HG03565 (cell line): ENCODE results near the gene VWF.
"Not testable (repeated sequence)": the region's sequence is repeated elsewhere in the genome, so short reads cannot be mapped to it uniquely, and the experiment has no call there.

Experiments
- ATAC-seq: cut with Tn5 transposase; IDR thresholded peaks from one replicate; pipeline ENCODE4 v1.9.1; 2021; ENCODE audit warnings: mild to moderate bottlenecking, moderate library complexity; ENCODE audit not compliant: unreplicated experiment

The VWF gene

GRCh38 chr12:6010631-6011350 is 113.7 kb downstream of the VWF start:
- not testable (repeated sequence) for ATAC-seq

- ATAC-seq: no peak
These were observed 127.2 kb downstream of the VWF start for GRCh38 chr12:5997260-5997659.

- no peak for ATAC-seq
These were observed 128.0 kb downstream of the VWF start for GRCh38 chr12:5996459-5996858.

- ATAC-seq: no peak
These were observed 134.8 kb downstream of the VWF start for GRCh38 chr12:5989621-5990020.

- no peak for ATAC-seq
These were observed 135.8 kb downstream of the VWF start for GRCh38 chr12:5988659-5989116.

- no peak for ATAC-seq
These were observed 136.4 kb downstream of the VWF start for GRCh38 chr12:5988088-5988487.

GRCh38 chr12:5987573-5987972 is 136.9 kb downstream of the VWF start:
- ATAC-seq: no peak

GRCh38 chr12:5985471-5985870 is 139.0 kb downstream of the VWF start:
- ATAC-seq: no peak

- no peak for ATAC-seq
These were observed 139.6 kb downstream of the VWF start for GRCh38 chr12:5984873-5985272.

GRCh38 chr12:5982106-5982505 is 142.4 kb downstream of the VWF start:
- ATAC-seq: no peak

GRCh38 chr12:5977556-5977955 is 146.9 kb downstream of the VWF start:
- ATAC-seq: no peak

GRCh38 chr12:5976711-5977110 is 147.8 kb downstream of the VWF start:
- no peak for ATAC-seq

- no peak for ATAC-seq
These were observed 148.3 kb downstream of the VWF start for GRCh38 chr12:5976196-5976595.

GRCh38 chr12:5973461-5974115 is 150.9 kb downstream of the VWF start:
- no peak for ATAC-seq

- ATAC-seq: no peak
These were observed 152.1 kb downstream of the VWF start for GRCh38 chr12:5972387-5972786.

GRCh38 chr12:5971194-5971850 is 153.1 kb downstream of the VWF start:
- ATAC-seq: no peak

GRCh38 chr12:5969974-5970690 is 154.3 kb downstream of the VWF start:
- ATAC-seq: no peak

- no peak for ATAC-seq
These were observed 155.1 kb downstream of the VWF start for GRCh38 chr12:5969156-5969973.

GRCh38 chr12:5967645-5968415 is 156.6 kb downstream of the VWF start:
- ATAC-seq: no peak
